Type B pancreatic cell (in vitro differentiated cells): ENCODE results near the gene SZRD1. TPM values are rescaled to one million over a fixed set of nuclear protein-coding genes. Genes with fewer than 3 reads are reported as not detected.

Source experiments
- DNase-seq: peaks from one replicate; pipeline ENCODE4 v3.0.0; 2021; ENCODE audit warnings: mixed read lengths; ENCODE audit not compliant: unreplicated experiment; ENCODE audit errors: extremely low spot score
- H3K27ac Mint-ChIP-seq: 2 replicates; pipeline ENCODE4 v1.8.0; 2021; ENCODE audit warnings: mild to moderate bottlenecking, mixed read lengths
- H3K27me3 Mint-ChIP-seq: 2 replicates; pipeline ENCODE4 v1.8.0; 2021; ENCODE audit warnings: mixed read lengths
- H3K36me3 Mint-ChIP-seq: 2 replicates; pipeline ENCODE4 v1.8.0; 2021; ENCODE audit warnings: mixed read lengths
- H3K4me1 Mint-ChIP-seq: one replicate; pipeline ENCODE4 v1.8.0; 2021; ENCODE audit warnings: mixed read lengths; ENCODE audit not compliant: unreplicated experiment
- H3K4me3 Mint-ChIP-seq: 2 replicates; pipeline ENCODE4 v1.8.0; 2021; ENCODE audit warnings: mild to moderate bottlenecking, mixed read lengths
- H3K9me3 Mint-ChIP-seq: 2 replicates; pipeline ENCODE4 v1.8.0; 2021; ENCODE audit warnings: mixed read lengths
- CTCF ChIP-seq: fragments of 200-600 bp; sonication (generic); conservative IDR thresholded peaks from 2 replicates; pipeline ENCODE4 v1.5.0; 2021; ENCODE audit warnings: antibody characterized with exemption, mild to moderate bottlenecking
- total RNA-seq: library from RNA; stranded (reverse); gene quantifications from 2 replicates; pipeline ENCODE4 v1.2.1, GENCODE V29; 2021; ENCODE audit warnings: low replicate concordance

Gene SZRD1
- total RNA-seq, 1 donor from 2014 or later = 127 TPM

DNA sequence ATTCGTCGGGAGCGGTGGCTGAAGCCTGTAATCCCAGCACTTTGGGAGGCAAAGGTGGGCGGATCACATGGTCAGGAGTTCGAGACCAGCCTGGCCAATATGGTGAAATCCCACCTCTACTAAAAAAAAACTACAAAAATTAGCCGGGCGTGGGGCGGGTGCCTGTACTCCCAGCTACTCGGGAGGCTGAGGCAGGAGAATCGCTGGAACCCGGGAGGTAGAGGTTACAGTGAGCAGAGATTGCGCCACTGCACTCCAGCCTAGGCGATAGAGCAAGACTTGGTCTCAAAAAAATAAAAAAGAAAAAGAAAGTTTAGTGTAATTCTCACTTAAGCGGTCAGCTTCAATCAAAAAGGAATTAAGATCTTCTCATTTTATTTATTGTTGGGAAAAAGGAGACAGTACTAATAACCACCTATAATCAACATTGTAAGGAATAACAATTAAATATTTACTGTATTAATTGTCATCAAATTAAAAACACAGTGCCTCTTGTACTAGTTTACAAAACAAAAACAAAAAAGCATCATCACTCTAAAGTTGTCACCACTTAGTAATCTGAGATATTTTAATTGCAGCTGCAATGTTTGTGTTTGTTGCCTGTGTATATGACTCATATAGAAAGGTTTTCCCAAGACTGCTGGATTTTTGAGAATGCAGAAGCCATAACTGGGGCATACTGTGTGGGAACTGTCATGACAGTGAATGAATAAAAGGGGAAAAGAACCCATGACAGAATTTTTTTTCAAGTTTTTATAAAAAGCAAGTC is 18.4 kb upstream of the SZRD1 start:
- no peak for DNase-seq
- Mint-ChIP-seq H3K27me3 (no peaks in the 10 kb centered on the region), H3K36me3 (no peaks in the 10 kb centered on the region), H3K9me3 (no peaks in the 10 kb centered on the region), H3K4me1 (peaks cover 16% of the 10 kb centered on the region), H3K4me3 (no peak overlapping the region), H3K27ac (peak overlapping the region; percentile 38)
- TF ChIP-seq CTCF = no peak

GRCh38 chr1:16349847-16350406 is 17.1 kb upstream of the SZRD1 start:
- Mint-ChIP-seq H3K27ac (peak overlapping the region; percentile 0), H3K9me3 (no peaks in the 10 kb centered on the region), H3K36me3 (no peaks in the 10 kb centered on the region), H3K4me3 (peak overlapping the region; percentile 32), H3K27me3 (no peaks in the 10 kb centered on the region), H3K4me1 (peaks cover 16% of the 10 kb centered on the region)
- DNase-seq = no peak
- no peak for TF ChIP-seq CTCF

GRCh38 chr1:16351456-16351993 is 15.5 kb upstream of the SZRD1 start:
- peak overlapping the region; percentile 97 for H3K27ac Mint-ChIP-seq
- H3K4me3 Mint-ChIP-seq = peak overlapping the region; percentile 93
- H3K9me3 Mint-ChIP-seq = no peaks in the 10 kb centered on the region
- no peaks in the 10 kb centered on the region for H3K36me3 Mint-ChIP-seq
- H3K4me1 Mint-ChIP-seq = peaks cover 16% of the 10 kb centered on the region
- DNase-seq = no peak
- TF ChIP-seq CTCF = no peak
- no peaks in the 10 kb centered on the region for H3K27me3 Mint-ChIP-seq

DNA sequence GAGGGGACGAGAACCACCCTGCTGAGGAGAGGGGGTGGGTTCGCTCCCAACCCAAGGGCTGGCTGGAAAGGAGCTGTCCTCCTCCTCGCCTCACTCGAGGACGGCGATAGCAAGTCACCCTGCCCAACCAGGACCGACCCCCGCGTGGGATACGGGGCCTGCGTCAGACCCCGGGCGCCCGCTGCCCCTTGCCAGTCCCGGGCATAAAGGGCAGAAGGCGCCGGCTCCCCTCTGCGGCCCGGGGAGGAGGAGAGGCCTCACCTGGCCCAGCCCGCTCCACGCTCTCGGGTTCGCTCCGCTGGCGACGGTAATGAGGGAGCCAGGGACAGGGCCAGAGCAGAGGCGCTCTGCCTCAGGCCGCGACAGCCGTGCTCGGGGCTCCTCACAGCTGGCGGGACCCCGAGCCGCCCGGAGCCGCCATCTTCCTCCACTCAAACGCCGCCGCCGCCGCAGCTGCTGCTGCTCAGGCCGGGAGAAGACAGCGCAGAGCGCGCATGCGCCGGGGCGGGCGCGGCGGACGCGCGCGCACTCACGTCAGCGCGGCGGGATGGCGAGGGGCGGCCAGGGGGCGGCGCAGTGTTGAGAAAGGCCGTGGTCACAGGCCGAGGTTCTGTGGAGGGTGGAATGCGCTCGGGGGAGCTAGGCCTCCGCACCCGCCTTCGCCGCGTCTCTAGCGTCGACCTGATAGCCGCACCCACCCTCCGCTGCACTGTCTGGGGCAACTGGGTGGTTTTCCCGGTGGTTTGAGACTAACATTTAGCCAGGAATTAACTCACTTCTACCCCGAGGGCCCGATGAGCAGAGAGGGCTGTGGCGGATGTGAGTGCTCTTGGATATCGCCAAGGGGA is 14.8 kb upstream of the SZRD1 start, which contains the start of gene FBXO42:
Gene FBXO42, minus strand, starts transcription at position 487 of the 848 bp plus-strand sequence. CDS start 37,062 bp downstream, outside the sequence.
- Mint-ChIP-seq H3K27ac (peak within 1 kb of the TSS; percentile 97), H3K9me3 (no peaks in the 10 kb centered on the region), H3K27me3 (no peaks in the 10 kb centered on the region), H3K36me3 (no peaks in the 10 kb centered on the region), H3K4me3 (peak within 1 kb of the TSS; percentile 93), H3K4me1 (peaks cover 16% of the 10 kb centered on the region)
- TF ChIP-seq CTCF = peak; percentile 63
- peak; percentile 96 for DNase-seq

GRCh38 chr1:16352842-16353535 is 14.1 kb upstream of the SZRD1 start:
- no peak for TF ChIP-seq CTCF
- Mint-ChIP-seq H3K27me3 (no peaks in the 10 kb centered on the region), H3K4me3 (peak overlapping the region; percentile 93), H3K4me1 (peaks cover 16% of the 10 kb centered on the region), H3K9me3 (no peaks in the 10 kb centered on the region), H3K27ac (peak overlapping the region; percentile 92), H3K36me3 (no peaks in the 10 kb centered on the region)
- no peak for DNase-seq
